ENCODE results near the gene PCDH15.
"Not testable (repeated sequence)": the region's sequence is repeated elsewhere in the genome, so short reads cannot be mapped to it uniquely, and the experiment has no call there.

The PCDH15 gene

GRCh38 chr10:54594289-54594688 lies 206.7 kb downstream of the PCDH15 start:
- DNase-seq (ENCODE audit: low read depth, low spot score), result no peak
- no peak overlapping the region for H3K4me3 ChIP-seq (ENCODE audit: low read length)

GRCh38 chr10:54587971-54588370 lies 213.1 kb downstream of the PCDH15 start:
- DNase-seq (ENCODE audit: low read depth, low spot score), result no peak

DNA sequence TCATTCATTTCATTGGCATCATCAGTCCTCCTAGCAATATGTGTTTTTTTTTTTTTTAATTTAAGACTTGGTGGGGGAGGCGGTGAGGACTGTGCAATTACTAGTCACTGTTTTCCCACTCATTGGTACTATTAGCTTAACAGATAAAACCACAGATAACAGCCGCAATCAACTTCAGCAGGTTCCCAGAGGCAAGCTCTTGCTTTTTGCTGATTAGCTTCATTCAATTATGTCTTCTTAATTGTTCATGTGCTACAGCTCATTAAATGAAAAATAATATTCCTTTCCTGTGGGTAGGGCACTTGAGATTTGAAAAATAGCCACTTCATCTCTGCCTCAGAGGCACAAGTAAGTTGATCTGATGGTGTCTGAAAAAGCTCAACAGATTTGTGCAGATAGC lies 215.5 kb downstream of the PCDH15 start:
- no peak overlapping the region for H3K4me3 ChIP-seq (ENCODE audit: low read length)
- DNase-seq (ENCODE audit: low read depth, low spot score), result no peak

More at GRCh38 chr10:54587971-54588370, 213.1 kb downstream of the PCDH15 start:
- H3K4me3 ChIP-seq (ENCODE audit: low read length), result no peak overlapping the region

GRCh38 chr10:54577682-54578081 lies 223.3 kb downstream of the PCDH15 start:
- no peak for DNase-seq (ENCODE audit: low read depth, low spot score)
- H3K4me3 ChIP-seq (ENCODE audit: low read length), result no peak overlapping the region

DNA sequence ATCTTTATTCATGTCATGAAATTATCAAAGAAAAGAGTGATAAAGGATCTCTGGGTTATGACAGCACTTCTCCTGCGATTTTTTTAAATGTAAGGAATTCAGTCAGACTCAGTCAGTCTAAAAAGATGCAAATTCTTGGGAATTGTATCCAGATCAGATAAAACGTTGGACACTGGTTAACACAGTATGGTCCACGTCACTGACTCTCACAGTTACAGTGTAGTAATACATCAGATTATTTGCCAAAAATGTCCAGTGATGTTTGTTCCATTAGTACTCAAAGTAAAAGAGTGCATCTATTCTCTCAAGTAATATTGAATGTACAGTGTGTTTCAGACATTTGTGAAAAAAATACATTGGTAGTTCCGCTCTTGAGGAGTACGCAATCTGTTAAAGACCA lies 224.5 kb downstream of the PCDH15 start:
- no peak overlapping the region for H3K4me3 ChIP-seq (ENCODE audit: low read length)

DNA sequence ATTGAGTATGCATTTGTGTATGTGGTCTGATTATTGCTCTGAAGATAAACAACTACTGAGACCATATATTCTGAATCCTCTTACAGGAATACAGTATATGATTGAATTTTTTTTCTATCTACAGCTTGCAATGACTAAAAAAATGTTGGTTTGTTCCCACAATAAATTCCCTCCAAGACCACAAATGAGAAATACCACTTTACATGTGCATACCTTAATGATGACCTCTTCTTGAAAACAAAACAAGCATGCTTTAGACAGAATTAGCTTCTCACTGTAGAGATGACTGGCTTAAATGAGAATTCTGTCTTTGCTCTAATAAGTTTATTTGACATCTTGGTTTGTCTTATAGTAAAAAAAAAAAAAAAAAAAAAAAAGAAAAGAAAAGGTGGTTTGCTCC lies 241.5 kb downstream of the PCDH15 start:
- no peak overlapping the region for H3K4me3 ChIP-seq (ENCODE audit: low read length)
- DNase-seq (ENCODE audit: low read depth, low spot score), result no peak

More for the DNA sequence above, 224.5 kb downstream of the PCDH15 start:
- no peak for DNase-seq (ENCODE audit: low read depth, low spot score)

- no peak overlapping the region for H3K4me3 ChIP-seq (ENCODE audit: low read length)
- no peak for DNase-seq (ENCODE audit: low read depth, low spot score)
Observed at GRCh38 chr10:54554028-54554427, 247.0 kb downstream of the PCDH15 start.

- no peak overlapping the region for H3K4me3 ChIP-seq (ENCODE audit: low read length)
- no peak for DNase-seq (ENCODE audit: low read depth, low spot score)
Observed at GRCh38 chr10:54550016-54550415, 251.0 kb downstream of the PCDH15 start.

DNA sequence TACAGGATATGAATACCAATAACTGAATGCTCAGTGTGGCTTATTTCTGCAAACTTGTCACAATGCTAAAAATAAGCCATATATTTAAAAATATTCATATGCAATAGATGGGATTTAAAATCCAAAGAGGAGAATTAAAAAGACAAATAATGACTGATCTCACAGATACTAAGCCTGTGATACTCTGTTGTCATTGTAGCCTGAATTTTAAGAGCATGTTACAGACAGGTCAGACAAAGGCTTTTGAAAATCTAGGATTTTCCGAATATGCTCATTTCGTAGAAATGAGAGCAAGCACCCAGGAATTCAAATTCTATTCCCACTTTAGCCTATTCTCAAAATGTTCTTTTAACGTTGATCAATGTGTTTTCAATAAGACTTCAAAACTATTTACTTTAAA lies 269.7 kb downstream of the PCDH15 start:
- H3K4me3 ChIP-seq (ENCODE audit: low read length), result no peak overlapping the region
- DNase-seq (ENCODE audit: low read depth, low spot score), result no peak

GRCh38 chr10:54530299-54530698 lies 270.7 kb downstream of the PCDH15 start:
- no peak for DNase-seq (ENCODE audit: low read depth, low spot score)
- no peak overlapping the region for H3K4me3 ChIP-seq (ENCODE audit: low read length)

DNA sequence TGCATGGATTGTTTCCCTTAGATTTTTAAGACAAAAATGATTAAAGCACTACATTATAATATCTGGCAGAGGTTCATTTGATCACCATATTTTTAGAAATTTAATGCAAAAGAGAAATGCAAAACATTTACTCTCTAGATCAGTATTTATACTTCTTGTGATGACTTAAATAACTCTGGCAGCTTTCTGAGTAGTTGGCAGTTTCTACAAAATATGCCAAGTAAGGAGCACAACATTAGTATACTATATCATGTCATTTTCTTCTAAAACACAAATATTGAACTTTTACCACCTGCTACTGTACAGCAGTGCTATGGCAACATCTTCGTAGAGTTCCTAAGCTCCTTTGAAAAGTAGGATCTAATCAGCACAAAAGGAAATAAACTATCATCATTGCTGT lies 275.2 kb downstream of the PCDH15 start:
- no peak for DNase-seq (ENCODE audit: low read depth, low spot score)
- H3K4me3 ChIP-seq (ENCODE audit: low read length), result no peak overlapping the region

- not testable (repeated sequence) for DNase-seq (ENCODE audit: low read depth, low spot score)
Observed at GRCh38 chr10:54515244-54515643, 285.8 kb downstream of the PCDH15 start.

DNA sequence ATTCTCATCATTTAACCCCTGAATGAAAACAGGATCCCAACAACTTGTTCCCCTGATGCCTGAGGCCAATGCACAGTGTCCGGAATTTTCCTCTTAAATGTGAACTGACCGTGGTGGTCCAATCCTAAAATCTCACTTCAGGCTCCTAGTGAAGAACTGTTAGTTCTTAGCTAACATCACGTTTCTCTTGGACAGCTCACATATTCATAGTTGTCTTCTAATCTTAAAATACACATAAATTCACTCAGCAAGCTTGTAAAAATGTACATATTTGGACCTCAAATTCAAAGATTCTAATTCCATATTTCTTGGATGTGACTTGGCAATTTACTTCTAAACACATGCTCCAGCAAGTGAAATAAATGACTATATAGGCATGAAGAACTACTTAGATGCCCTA lies 297.2 kb downstream of the PCDH15 start:
- no peak overlapping the region for H3K4me3 ChIP-seq (ENCODE audit: low read length)
- no peak for DNase-seq (ENCODE audit: low read depth, low spot score)

More at GRCh38 chr10:54515244-54515643, 285.8 kb downstream of the PCDH15 start:
- H3K4me3 ChIP-seq (ENCODE audit: low read length), result not testable (repeated sequence)

DNA sequence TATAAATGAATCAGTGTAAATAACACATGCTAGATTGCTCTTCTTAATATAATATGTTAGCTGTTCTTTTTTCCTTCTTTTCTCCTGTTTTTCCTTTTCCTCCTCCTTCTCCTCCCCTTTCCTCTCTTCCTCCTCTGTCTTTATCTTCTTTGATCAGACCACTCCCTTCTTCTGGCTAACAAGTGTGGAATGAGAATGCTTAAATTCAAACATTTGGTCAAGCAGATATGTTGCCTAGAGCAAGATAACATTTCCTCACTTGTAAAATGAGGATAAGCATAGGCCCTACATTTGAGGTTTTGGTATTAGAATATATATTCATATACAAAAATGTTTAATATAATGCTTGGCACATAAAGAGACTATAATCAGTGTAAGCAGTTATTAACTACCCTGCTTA lies 299.1 kb downstream of the PCDH15 start:
- H3K4me3 ChIP-seq (ENCODE audit: low read length), result no peak overlapping the region
- no peak for DNase-seq (ENCODE audit: low read depth, low spot score)

DNA sequence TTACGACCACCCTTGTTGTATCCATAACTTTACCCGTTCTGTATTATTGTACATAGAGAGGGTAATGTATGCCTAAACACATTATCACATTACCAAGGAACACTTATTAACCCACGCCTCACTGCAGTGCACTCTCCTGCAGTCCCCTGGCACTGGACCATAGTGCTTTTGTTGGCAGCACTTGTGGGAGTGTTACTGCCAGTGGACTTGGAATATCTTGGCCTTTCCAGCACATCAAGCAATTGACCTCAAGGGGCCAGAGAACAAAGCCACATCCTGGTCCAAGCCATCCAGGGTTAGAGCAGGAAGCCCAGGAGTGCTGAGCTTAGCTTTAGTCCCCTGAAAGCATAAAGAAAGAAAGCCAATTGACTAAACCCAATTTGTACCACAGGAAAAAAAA lies 304.2 kb downstream of the PCDH15 start:
- no peak overlapping the region for H3K4me3 ChIP-seq (ENCODE audit: low read length)
- no peak for DNase-seq (ENCODE audit: low read depth, low spot score)

- no peak overlapping the region for H3K4me3 ChIP-seq (ENCODE audit: low read length)
- DNase-seq (ENCODE audit: low read depth, low spot score), result no peak
Observed at GRCh38 chr10:54487743-54488142, 313.3 kb downstream of the PCDH15 start.

DNA sequence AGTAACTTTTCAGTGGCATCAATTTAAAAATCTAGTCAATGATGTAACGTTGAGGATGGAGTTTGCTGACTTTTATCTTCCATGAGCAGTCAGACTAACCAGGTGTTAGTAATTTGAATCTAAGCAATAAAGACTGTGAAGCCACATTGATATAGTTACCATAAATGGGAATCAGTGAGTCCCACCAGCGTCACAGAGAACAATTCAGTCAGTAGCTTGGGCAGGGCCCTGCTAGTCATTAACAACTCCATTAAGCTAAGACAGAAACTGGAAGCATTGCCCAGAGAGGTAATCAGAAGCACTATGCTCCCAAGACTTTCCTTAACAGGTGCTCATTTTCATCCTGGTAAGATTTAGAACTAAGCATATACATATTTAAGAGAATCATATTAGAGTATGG lies 315.1 kb downstream of the PCDH15 start:
- no peak overlapping the region for H3K4me3 ChIP-seq (ENCODE audit: low read length)
- no peak for DNase-seq (ENCODE audit: low read depth, low spot score)

DNA sequence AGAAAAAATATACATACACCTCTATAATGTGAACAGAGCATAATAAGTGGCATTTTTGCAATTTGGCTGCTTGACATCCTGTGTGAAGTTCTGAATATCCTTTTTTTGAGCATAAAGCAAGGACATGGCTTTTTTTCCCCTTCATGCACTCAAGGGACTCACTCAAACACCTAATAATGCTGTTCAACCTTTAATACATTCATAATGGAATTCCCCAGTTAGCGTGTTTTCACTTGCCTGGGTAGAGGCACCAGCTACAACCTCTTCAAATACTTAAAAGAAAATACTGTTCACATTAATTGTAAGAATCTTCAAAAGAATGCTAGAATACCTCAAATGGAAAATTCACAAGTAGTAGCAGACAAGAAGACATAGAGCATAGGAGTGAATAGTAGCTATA lies 316.8 kb downstream of the PCDH15 start:
- no peak overlapping the region for H3K4me3 ChIP-seq (ENCODE audit: low read length)
- no peak for DNase-seq (ENCODE audit: low read depth, low spot score)

DNA sequence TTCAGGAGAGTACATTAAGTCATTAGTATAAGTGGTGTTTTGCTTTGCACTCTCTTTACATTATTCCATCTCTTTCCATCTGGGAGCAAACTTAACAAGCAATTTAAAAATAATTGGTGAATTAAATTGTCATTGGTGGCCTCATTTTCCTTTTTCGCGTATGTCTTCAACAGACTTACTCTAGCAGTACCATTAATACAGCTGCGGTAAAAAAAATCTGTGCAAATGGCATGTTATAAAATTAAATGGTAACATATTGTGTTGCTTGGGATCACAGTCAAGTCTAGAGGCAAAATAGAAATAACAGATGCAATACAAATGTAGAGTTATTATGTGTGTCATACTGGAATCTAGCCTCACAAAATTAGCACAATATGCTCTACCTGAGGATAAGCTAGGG lies 322.4 kb downstream of the PCDH15 start:
- no peak overlapping the region for H3K4me3 ChIP-seq (ENCODE audit: low read length)
- no peak for DNase-seq (ENCODE audit: low read depth, low spot score)

- DNase-seq (ENCODE audit: low read depth, low spot score), result no peak
- H3K4me3 ChIP-seq (ENCODE audit: low read length), result no peak overlapping the region
Observed at GRCh38 chr10:54477738-54478137, 323.3 kb downstream of the PCDH15 start.

DNA sequence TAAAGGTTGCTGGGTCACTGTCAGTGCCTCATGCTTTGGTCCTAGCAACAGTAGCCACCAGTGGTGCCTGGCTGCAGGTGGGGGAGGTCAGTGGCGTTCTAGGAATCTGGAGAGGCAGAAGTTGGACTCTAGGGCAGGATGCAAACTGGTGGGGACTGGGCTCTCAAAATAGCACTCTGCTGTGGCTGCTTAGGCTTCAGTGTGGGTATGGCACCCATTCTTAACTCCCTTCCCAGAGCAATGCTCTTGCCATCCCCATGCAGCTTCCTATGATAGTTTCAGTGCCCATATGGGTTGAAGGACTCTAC lies 330.8 kb downstream of the PCDH15 start:
- no peak overlapping the region for H3K4me3 ChIP-seq (ENCODE audit: low read length)
- DNase-seq (ENCODE audit: low read depth, low spot score), result no peak
